Tibial artery (tissue), 4 donors: Measurements from ENCODE around the gene NPTN.

Experiments used
- DNase-seq, 2 donors: peaks; one replicate each; pipeline ENCODE4 v3.0.0-alpha.2; 2019
- H3K27ac ChIP-seq, 2 donors: fragments of 200-600 bp; sonication (generic) in 1 of 2; 1 replicate in 1 of 2; 2 replicates in 1 of 2; pipeline ENCODE4 v1.5.1; 2018 to 2019; ENCODE audit warnings: mild to moderate bottlenecking in 1 of 2
- H3K27me3 ChIP-seq, 2 donors: fragments of 200-600 bp; sonication (generic) in 1 of 2; one replicate each; pipeline versions ENCODE4 v1.5.1 to v1.6.0; 2016 to 2019
- H3K36me3 ChIP-seq, 3 donors: fragments of 200-600 bp; sonication (generic) in 2 of 3; one replicate each; pipeline ENCODE4 v1.5.1; 2016 to 2019; ENCODE audit warnings: mild to moderate bottlenecking in 2 of 3
- H3K4me1 ChIP-seq, 4 donors: fragments of 200-600 bp; sonication (generic) in 2 of 4; 1 replicate in 3 of 4; 2 replicates in 1 of 4; pipeline ENCODE4 v1.5.1; 2016 to 2019
- H3K4me3 ChIP-seq, 2 donors: fragments of 200-600 bp; sonication (generic) in 1 of 2; 1 replicate in 1 of 2; 2 replicates in 1 of 2; pipeline ENCODE4 v1.5.1; 2018 to 2019; ENCODE audit warnings: mild to moderate bottlenecking in 2 of 2
- H3K9me3 ChIP-seq, 3 donors: fragments of 200-600 bp; sonication (generic) in 1 of 3; one replicate each; pipeline ENCODE4 v1.5.1; 2016 to 2019
- intact Hi-C: fragments of 100-400 bp; cut with DNase I; formaldehyde crosslinking; loops from one replicate; pipeline ENCODE4 v1.15.0; 2023; ENCODE audit warnings: low total_unique reads
- TF ChIP-seq, protein P1 (sequence below), 2 experiments: fragments of 200-600 bp in 1 of 2; fragments of 450-650 bp in 1 of 2; IDR thresholded peaks; one replicate each; pipeline ENCODE4 v1.5.1; 2017 to 2019; ENCODE audit warnings: antibody characterized with exemption in 2 of 2, mild to moderate bottlenecking in 1 of 2, moderate library complexity in 1 of 2

Gene NPTN

DNA sequence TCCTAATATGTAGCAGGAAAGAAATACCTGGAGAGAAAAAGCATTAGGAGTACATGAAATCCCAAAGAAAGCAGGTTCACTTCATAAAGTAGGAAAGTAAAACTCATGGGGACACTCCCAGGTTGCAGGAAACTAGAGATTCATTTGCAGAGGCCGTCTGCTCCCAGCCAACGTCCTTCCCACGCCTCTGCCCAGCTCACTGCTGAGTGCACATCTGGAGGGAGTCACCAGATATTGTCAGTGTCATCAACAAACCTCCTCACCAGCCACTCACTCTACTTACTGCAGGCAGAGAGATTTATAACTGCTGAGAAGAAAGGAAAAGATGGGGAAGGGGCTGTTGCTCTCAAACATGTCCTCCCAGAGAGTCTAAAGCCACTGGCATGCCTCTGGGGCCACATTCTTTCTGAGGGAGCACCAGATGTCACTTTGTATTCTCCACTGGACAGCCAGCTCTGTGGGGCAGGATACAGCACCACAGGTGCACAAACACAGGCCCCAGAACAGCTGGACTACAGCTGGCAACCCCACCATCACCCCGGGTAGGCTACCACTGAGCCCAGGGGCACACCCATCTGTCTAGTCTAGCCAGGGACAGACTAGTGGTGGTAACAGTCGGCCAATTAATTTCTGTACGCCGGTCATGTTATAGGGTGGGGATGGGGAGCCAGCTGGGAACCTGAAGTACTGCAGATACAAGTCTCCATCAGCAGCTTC is 64.5 kb downstream of the NPTN start:
- no peak for DNase-seq
- Histone ChIP-seq H3K27me3 (no peaks in the 10 kb centered on the region), H3K4me1 (peaks cover 0 to 12% (median 4%) of the 10 kb centered on the region in 4 donors), H3K9me3 (no peaks in the 10 kb centered on the region), H3K36me3 (peaks cover 54 to 95% (median 71%) of the 10 kb centered on the region in 3 donors), H3K4me3 (no peak overlapping the region), H3K27ac (no peak overlapping the region)
- intact Hi-C loops: no loop called here
- TF ChIP-seq, protein P1, sequence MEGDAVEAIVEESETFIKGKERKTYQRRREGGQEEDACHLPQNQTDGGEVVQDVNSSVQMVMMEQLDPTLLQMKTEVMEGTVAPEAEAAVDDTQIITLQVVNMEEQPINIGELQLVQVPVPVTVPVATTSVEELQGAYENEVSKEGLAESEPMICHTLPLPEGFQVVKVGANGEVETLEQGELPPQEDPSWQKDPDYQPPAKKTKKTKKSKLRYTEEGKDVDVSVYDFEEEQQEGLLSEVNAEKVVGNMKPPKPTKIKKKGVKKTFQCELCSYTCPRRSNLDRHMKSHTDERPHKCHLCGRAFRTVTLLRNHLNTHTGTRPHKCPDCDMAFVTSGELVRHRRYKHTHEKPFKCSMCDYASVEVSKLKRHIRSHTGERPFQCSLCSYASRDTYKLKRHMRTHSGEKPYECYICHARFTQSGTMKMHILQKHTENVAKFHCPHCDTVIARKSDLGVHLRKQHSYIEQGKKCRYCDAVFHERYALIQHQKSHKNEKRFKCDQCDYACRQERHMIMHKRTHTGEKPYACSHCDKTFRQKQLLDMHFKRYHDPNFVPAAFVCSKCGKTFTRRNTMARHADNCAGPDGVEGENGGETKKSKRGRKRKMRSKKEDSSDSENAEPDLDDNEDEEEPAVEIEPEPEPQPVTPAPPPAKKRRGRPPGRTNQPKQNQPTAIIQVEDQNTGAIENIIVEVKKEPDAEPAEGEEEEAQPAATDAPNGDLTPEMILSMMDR (IDR thresholded peaks at IDR 0.05): no peak

- no peaks in the 10 kb centered on the region for H3K9me3 ChIP-seq
- TF ChIP-seq, protein P1 (IDR thresholded peaks at IDR 0.05): no peak
- no peak overlapping the region for H3K27ac ChIP-seq
- H3K4me3 ChIP-seq: no peak overlapping the region
- H3K4me1 ChIP-seq: peaks cover 0 to 12% (median 4%) of the 10 kb centered on the region in 4 donors
- H3K27me3 ChIP-seq: no peaks in the 10 kb centered on the region
- H3K36me3 ChIP-seq: peaks cover 53 to 95% (median 70%) of the 10 kb centered on the region in 3 donors
- no peak for DNase-seq
- intact Hi-C loops: no loop called here
These were observed 66.2 kb downstream of the NPTN start for GRCh38 chr15:73567020-73567419.

DNA sequence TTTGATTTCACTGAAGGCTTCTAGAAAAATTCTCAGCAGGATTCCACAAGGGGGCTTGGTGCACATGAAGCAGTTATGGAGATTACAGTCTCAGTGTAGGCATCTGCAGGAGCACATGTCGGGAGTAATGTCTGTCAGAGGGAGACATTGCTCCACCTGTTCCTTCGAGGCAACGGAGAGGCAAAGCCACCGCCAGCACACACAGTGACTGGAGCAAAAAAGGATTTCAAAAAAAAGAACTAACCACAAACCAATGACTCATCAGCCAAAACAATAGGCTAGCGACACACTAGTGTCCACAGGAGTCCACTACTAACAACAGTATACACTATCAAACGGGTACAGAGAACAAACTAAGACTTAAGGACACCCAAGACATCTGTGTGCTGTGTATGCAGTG is 68.9 kb downstream of the NPTN start:
- Histone ChIP-seq H3K4me1 (peaks cover 0 to 12% (median 4%) of the 10 kb centered on the region in 4 donors), H3K4me3 (no peak overlapping the region), H3K27me3 (no peaks in the 10 kb centered on the region), H3K27ac (no peak overlapping the region), H3K9me3 (no peaks in the 10 kb centered on the region), H3K36me3 (peaks cover 47 to 87% (median 57%) of the 10 kb centered on the region in 3 donors)
- TF ChIP-seq, protein P1 (IDR thresholded peaks at IDR 0.05): no peak
- intact Hi-C loops: loop anchor here (5.0 kb wide), 1 partner anchor 138 kb away; no protein-coding TSS in a partner anchor
- DNase-seq: no peak

DNA sequence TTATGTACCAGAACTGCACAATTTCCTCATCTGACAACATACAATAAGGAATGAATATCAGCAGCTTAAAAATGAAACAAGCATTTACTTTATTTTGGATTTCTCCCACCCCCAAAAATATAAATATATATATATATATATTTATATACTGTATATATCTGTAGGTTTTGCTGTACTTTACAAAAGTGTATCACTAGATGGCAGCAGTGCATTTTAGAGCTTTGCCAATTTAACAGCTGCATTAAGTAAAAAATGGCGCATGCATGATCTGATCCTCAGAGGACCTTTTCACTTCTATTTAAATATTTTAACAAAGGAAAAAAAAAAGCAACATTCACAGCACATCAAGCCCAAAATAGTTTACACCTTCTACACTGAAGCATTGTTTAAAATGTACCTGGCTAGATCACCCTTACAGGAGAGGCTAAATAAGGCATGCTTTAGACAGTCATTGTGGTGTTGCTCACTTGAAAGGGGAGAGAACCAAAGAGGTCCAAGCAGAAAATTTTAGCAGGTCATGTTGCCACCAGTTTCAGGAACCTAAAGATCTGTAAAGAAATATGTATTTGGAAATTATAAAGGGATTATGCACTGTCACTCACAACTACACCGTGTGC is 72.6 kb downstream of the NPTN start:
- H3K4me1 ChIP-seq: peaks cover 0 to 12% (median 4%) of the 10 kb centered on the region in 4 donors
- no peak for DNase-seq
- intact Hi-C loops: loop anchor here (5.0 kb wide), 1 partner anchor 142 kb away; no protein-coding TSS in a partner anchor
- no peaks in the 10 kb centered on the region for H3K27me3 ChIP-seq
- H3K27ac ChIP-seq: no peak overlapping the region
- no peak overlapping the region for H3K4me3 ChIP-seq
- peaks cover 47 to 91% (median 62%) of the 10 kb centered on the region in 3 donors for H3K36me3 ChIP-seq
- TF ChIP-seq, protein P1 (IDR thresholded peaks at IDR 0.05): peak in 1 of 2 experiments; percentile 46
- H3K9me3 ChIP-seq: no peaks in the 10 kb centered on the region

GRCh38 chr15:73558529-73558928 is 74.7 kb downstream of the NPTN start:
- TF ChIP-seq, protein P1 (IDR thresholded peaks at IDR 0.05): no peak
- H3K36me3 ChIP-seq: peaks cover 44 to 80% (median 61%) of the 10 kb centered on the region in 3 donors
- no peak for DNase-seq
- no peak overlapping the region for H3K27ac ChIP-seq
- no peak overlapping the region for H3K4me3 ChIP-seq
- H3K4me1 ChIP-seq: no peaks in the 10 kb centered on the region
- no peaks in the 10 kb centered on the region for H3K9me3 ChIP-seq
- no peaks in the 10 kb centered on the region for H3K27me3 ChIP-seq
- intact Hi-C loops: loop anchor here (5.0 kb wide), 1 partner anchor 84 kb away; no protein-coding TSS in a partner anchor
